GM12873 (cell line): ENCODE results near the gene ARHGAP42.

Experiments used
- TF ChIP-seq, protein P1 (sequence below): IDR thresholded peaks from 2 replicates; pipeline ENCODE4 v1.5.1; 2012; ENCODE audit warnings: low read depth, mild to moderate bottlenecking, moderate library complexity, low read length, control low read depth; ENCODE audit not compliant: insufficient read depth; ENCODE audit errors: missing control alignments

The ARHGAP42 gene

DNA sequence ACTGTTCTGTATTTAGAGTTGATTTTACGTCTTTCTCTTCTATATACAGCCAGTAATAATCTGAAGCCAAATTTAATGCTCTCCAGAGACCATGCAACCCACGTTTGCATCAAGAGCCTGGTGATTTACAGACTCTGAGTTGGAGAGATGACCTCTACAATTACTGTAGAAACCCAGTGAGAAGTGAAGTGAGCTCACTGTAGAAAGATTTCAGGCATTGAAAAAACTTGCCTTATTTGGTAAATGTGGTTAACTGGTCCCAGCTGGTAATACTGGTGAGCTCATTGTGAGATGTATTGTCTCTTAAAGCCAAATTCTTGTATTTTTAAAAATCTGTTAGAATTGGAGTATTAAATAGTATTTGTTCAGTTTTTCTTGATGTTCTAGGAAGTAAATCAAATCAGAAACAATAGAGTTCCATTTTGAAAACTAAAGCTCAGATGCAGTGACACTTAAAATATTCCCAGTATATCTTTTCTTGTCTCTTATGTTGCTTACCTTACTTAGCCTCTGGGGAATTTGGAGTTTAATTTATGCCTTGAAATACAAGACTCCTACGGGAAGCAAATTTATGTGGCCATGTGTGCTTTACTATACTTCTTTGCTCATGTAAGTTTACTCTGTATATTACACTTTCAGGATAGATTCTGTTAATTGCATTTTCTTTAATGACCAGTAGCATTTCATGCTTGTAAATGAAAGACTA lies 189.9 kb downstream of the ARHGAP42 start:
- TF ChIP-seq, protein P1, sequence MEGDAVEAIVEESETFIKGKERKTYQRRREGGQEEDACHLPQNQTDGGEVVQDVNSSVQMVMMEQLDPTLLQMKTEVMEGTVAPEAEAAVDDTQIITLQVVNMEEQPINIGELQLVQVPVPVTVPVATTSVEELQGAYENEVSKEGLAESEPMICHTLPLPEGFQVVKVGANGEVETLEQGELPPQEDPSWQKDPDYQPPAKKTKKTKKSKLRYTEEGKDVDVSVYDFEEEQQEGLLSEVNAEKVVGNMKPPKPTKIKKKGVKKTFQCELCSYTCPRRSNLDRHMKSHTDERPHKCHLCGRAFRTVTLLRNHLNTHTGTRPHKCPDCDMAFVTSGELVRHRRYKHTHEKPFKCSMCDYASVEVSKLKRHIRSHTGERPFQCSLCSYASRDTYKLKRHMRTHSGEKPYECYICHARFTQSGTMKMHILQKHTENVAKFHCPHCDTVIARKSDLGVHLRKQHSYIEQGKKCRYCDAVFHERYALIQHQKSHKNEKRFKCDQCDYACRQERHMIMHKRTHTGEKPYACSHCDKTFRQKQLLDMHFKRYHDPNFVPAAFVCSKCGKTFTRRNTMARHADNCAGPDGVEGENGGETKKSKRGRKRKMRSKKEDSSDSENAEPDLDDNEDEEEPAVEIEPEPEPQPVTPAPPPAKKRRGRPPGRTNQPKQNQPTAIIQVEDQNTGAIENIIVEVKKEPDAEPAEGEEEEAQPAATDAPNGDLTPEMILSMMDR: no peak

DNA sequence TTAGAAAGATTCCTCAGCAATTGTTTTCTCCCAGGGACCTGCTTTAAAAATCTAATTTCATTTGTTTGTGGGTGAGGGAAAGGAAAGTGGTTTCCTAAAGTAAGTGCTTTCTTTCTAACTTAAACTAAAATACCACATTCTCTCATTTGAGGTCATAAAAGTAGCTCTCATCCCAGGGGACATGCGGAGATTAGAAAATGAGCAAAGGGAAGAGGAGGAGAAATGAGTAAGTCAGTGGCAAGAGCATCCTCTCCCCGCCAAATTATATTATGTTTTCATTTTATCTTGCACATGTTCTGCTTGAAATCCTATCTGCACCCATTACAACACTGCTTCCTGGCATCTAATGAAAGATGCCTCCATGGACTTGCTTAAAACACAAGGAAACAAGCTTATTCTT lies 191.4 kb downstream of the ARHGAP42 start:
- TF ChIP-seq, protein P1: no peak

DNA sequence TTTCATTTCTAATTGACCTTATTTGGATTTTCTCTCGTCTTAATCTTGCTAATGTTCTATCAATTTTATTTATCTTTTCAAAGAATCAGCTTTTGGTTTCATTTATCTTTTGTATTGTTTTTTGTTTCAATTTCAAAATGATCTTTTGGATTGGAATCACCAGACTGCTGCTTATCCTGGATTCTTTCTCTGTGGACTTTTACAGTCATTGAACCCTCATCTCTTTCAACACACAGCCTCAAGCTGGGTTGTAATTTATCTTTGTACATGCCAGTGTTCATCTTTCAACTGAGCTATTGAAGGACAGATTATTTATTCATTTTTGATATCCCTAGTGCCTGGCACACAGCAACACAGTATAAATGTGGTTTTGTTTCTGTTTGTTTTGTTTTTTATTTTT lies 195.9 kb downstream of the ARHGAP42 start:
- TF ChIP-seq, protein P1: no peak

DNA sequence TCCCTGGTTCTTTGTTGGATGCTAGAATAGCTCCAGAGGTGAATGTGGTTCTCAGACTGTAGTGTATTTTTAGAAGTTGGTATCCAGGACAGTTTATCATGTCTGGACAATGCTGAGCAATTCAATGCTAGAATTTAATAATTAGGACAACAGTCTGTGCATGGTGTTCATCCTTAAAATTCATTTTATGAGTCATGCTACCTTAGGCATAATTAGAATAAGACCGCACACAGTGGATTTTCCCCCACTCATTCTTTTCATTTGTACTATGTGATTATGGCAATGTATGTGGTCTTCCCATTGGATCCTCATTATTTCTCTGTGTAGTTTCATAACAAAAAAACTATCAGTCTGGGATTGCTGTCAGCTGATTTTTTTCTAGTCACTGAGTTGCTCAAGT lies 196.7 kb downstream of the ARHGAP42 start:
- TF ChIP-seq, protein P1: no peak

GRCh38 chr11:100887659-100888058 lies 200.6 kb downstream of the ARHGAP42 start:
- TF ChIP-seq, protein P1: no peak

GRCh38 chr11:100888836-100889235 lies 201.7 kb downstream of the ARHGAP42 start:
- TF ChIP-seq, protein P1: no peak

DNA sequence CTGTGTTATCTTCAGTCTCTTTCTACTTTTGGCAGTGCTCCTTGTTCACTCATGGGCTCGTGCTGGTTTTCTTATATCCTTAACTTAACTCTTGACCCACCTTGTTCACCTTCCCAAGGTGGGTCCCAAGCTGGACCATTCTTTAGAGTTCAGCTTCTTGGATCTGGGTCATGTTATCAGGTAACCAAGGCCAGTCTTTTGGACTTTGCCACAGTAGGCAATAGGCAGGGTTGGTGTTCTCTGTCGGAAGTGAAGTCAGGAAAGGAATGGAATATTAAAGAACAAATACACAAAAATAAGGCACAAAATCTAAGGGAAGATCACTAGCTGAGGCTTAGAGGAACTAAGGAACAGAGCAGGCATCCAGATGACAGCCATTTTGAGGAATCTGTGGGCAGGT lies 202.7 kb downstream of the ARHGAP42 start:
- TF ChIP-seq, protein P1: no peak
